Thyroid gland (tissue), 4 donors: ENCODE results near the gene GMPR.

Experiments used
- CTCF ChIP-seq, 6 experiments: fragments of 200-600 bp in 3 of 6; fragments of 450-650 bp in 3 of 6; sonication (generic) in 3 of 6; IDR thresholded peaks; one replicate each; pipeline ENCODE4 v1.5.1; 2016 to 2019; ENCODE audit warnings: antibody characterized with exemption in 6 of 6, mild to moderate bottlenecking in 2 of 6, inconsistent platforms in 1 of 6, moderate library complexity in 1 of 6
- POLR2A ChIP-seq, 2 donors: fragments of 450-650 bp; IDR thresholded peaks; one replicate each; pipeline ENCODE4 v1.6.1; 2017; ENCODE audit warnings: antibody characterized with exemption in 2 of 2, mild to moderate bottlenecking in 2 of 2, moderate library complexity in 1 of 2

DNA sequence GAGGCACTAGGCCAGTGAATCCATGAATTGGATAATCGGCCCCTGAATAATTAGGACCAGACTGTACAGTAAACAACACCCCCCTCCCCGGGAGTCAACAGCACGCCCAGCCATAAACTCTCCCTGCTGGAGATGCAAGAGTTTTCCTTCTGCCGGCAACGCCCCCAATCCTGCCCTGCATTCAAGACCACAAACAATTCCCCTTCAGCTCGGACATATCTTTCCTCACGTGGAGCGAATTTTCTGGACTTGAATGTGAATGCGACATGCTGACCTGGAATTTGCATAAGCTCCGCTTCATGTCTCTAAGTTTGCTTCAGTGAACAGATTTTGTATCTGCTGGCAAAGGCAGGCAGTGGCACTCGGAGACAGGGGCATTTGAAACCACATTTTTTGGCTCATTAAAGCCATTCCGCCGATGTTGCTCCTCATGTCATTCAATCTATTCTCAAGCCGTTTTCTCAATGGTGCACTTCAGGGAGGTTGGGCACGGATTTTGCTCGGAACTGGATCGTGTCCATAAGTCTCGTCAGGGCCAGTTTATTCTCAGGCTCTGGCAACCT is 38.0 kb upstream of the GMPR start:
- TF ChIP-seq CTCF (IDR thresholded peaks at IDR 0.05): no peak
- TF ChIP-seq POLR2A (IDR thresholded peaks at IDR 0.05): no peak
